GM23338 (cell line): ENCODE measurements around the gene SRF. TPM values are rescaled to one million over a fixed set of nuclear protein-coding genes. Genes with fewer than 3 reads are reported as not detected.

Experiments used
- ATAC-seq: fragments of 200-7000 bp; cut with Tn5 transposase; 3 replicates; pipeline ENCODE4 v1.9.1; 2020
- DNase-seq: peaks from one replicate; pipeline ENCODE4 v3.0.0-alpha.2; 2015; ENCODE audit warnings: low spot score
- H2AFZ ChIP-seq: fragments of 200-600 bp; sonication (generic); 2 replicates; pipeline ENCODE4 v1.8.0; 2016; ENCODE audit warnings: antibody characterized with exemption, mild to moderate bottlenecking, moderate library complexity
- H3F3A ChIP-seq: fragments of 200-600 bp; sonication (generic); replicated peaks from 2 replicates; pipeline ENCODE4 v1.8.0; 2017; ENCODE audit warnings: antibody characterized with exemption, mixed run types, low read depth
- H3K27ac ChIP-seq: fragments of 200-600 bp; sonication (generic); 2 replicates; pipeline ENCODE4 v1.6.1; 2016; ENCODE audit warnings: low read depth
- H3K27me3 ChIP-seq: fragments of 200-600 bp; sonication (generic); 2 replicates; pipeline ENCODE4 v1.8.0; 2016; ENCODE audit warnings: mild to moderate bottlenecking, mixed run types, moderate library complexity; ENCODE audit not compliant: insufficient read depth
- H3K36me3 ChIP-seq: fragments of 200-600 bp; sonication (generic); 2 replicates; pipeline ENCODE4 v1.8.0; 2016; ENCODE audit warnings: mild to moderate bottlenecking; ENCODE audit not compliant: insufficient read depth
- H3K4me1 ChIP-seq: fragments of 200-600 bp; sonication (generic); 2 replicates; pipeline ENCODE4 v1.8.0; 2016; ENCODE audit warnings: mild to moderate bottlenecking, moderate library complexity; ENCODE audit not compliant: insufficient read depth
- H3K4me2 ChIP-seq: fragments of 200-600 bp; sonication (generic); 2 replicates; pipeline ENCODE4 v1.7.1; 2017; ENCODE audit warnings: mixed run types
- H3K4me3 ChIP-seq: fragments of 200-600 bp; sonication (generic); 2 replicates; pipeline ENCODE4 v1.6.1; 2016; ENCODE audit warnings: mixed run types
- H3K79me2 ChIP-seq: fragments of 200-600 bp; sonication (generic); replicated peaks from 2 replicates; pipeline ENCODE4 v1.8.0; 2017; ENCODE audit warnings: mild to moderate bottlenecking; ENCODE audit not compliant: insufficient read depth
- H3K9me2 ChIP-seq: fragments of 200-600 bp; sonication (generic); 2 replicates; pipeline ENCODE4 v1.8.0; 2017; ENCODE audit not compliant: insufficient read depth
- H4K20me1 ChIP-seq: fragments of 200-600 bp; sonication (generic); replicated peaks from 2 replicates; pipeline ENCODE4 v1.8.0; 2017; ENCODE audit warnings: mild to moderate bottlenecking; ENCODE audit not compliant: insufficient read depth
- H3K27ac Mint-ChIP-seq: 2 replicates; pipeline ENCODE4 v1.8.0; 2020; ENCODE audit warnings: inconsistent platforms, mild to moderate bottlenecking, moderate library complexity, mixed read lengths
- H3K27me3 Mint-ChIP-seq: 3 replicates; pipeline ENCODE4 v1.8.0; 2022; ENCODE audit warnings: low read depth, mild to moderate bottlenecking, moderate library complexity, mixed read lengths, inconsistent platforms; ENCODE audit not compliant: insufficient read depth, poor library complexity
- H3K36me3 Mint-ChIP-seq: 3 replicates; pipeline ENCODE4 v1.8.0; 2021; ENCODE audit warnings: low read depth, mild to moderate bottlenecking, inconsistent platforms, moderate library complexity, mixed read lengths
- H3K4me1 Mint-ChIP-seq: 3 replicates; pipeline ENCODE4 v1.8.0; 2020; ENCODE audit warnings: mild to moderate bottlenecking, inconsistent platforms, mixed read lengths
- H3K4me3 Mint-ChIP-seq: 3 replicates; pipeline ENCODE4 v1.8.0; 2021; ENCODE audit warnings: moderate library complexity, mild to moderate bottlenecking, inconsistent platforms, mixed read lengths
- H3K9me3 Mint-ChIP-seq: 3 replicates; pipeline ENCODE4 v1.8.0; 2020; ENCODE audit warnings: moderate library complexity, mild to moderate bottlenecking, inconsistent platforms, mixed read lengths
- CTCF ChIP-seq, 2 experiments: fragments of 200-600 bp in 1 of 2; sonication (generic) in 1 of 2; conservative IDR thresholded peaks; 2 replicates each; pipeline versions ENCODE4 v1.5.1 to v1.6.1; 2016 to 2017; ENCODE audit warnings: antibody characterized with exemption in 2 of 2, low read depth in 2 of 2, mild to moderate bottlenecking in 2 of 2, moderate library complexity in 1 of 2
- EZH2 ChIP-seq: fragments of 200-600 bp; sonication (generic); IDR thresholded peaks from one replicate; pipeline ENCODE4 v1.8.0; 2017; ENCODE audit warnings: antibody characterized with exemption, mild to moderate bottlenecking, low read depth; ENCODE audit not compliant: unreplicated experiment
- EZH2phosphoT487 ChIP-seq: fragments of 200-600 bp; sonication (generic); IDR thresholded peaks from one replicate; pipeline ENCODE4 v1.8.1; 2018; ENCODE audit warnings: antibody characterized with exemption; ENCODE audit not compliant: unreplicated experiment
- NANOG ChIP-seq: IDR thresholded peaks from 2 replicates; pipeline ENCODE4 v1.6.1; 2016; ENCODE audit warnings: antibody characterized with exemption, borderline replicate concordance
- POLR2AphosphoS5 ChIP-seq: IDR thresholded peaks from 2 replicates; pipeline ENCODE4 v1.6.1; 2016; ENCODE audit warnings: antibody characterized with exemption, low read depth
- ZNF114 ChIP-seq: fragments of 250-450 bp; sonication (Bioruptor Pico); IDR thresholded peaks from 2 replicates; pipeline ENCODE4 v1.5.0; 2020; ENCODE audit warnings: mild to moderate bottlenecking, moderate library complexity
- ZNF331 ChIP-seq: fragments of 250-450 bp; sonication (Bioruptor Pico); IDR thresholded peaks from 2 replicates; pipeline ENCODE4 v1.5.0; 2020; ENCODE audit warnings: low read depth, mild to moderate bottlenecking, moderate library complexity
- ZNF462 ChIP-seq: fragments of 250-450 bp; sonication (Bioruptor Pico); IDR thresholded peaks from 2 replicates; pipeline ENCODE4 v1.5.0; 2020; ENCODE audit warnings: mild to moderate bottlenecking, moderate library complexity
- polyA plus RNA-seq: library from polyadenylated mRNA; unstranded; fragments of >200 nt; fragmentation: Nextera tagmentation; extraction: Ambion mirVana; gene quantifications from 2 replicates; pipeline ENCODE4 v1.2.1, GENCODE V29; 2016
- total RNA-seq: library from RNA; depleted of rRNA; stranded (reverse); fragments of >200 nt; shearing (Covaris generic); gene quantifications from 2 replicates; pipeline ENCODE4 v1.2.3, GENCODE V29; 2014

SRF gene
- total and polyA plus RNA-seq, 2 experiments from 2014 or later: 9.9 to 54.9 TPM

GRCh38 chr6:43180058-43180457 is 9.0 kb downstream of the SRF start (continued):
- TF ChIP-seq ZNF462: no peak
- no peak for TF ChIP-seq ZNF331 (CRISPR knock-in tag)
- TF ChIP-seq EZH2phosphoT487: no peak
- TF ChIP-seq CTCF (conservative IDR thresholded peaks at IDR 0.05; ENCODE audit: low read depth in 2 of 2): no peak
- TF ChIP-seq NANOG: no peak
- no peak for TF ChIP-seq POLR2AphosphoS5

- H3K27ac ChIP-seq: peak overlapping the region; percentile 55; the same call in 1 of the 2 replicates
- DNase-seq: peak; percentile 49
- H3K36me3 Mint-ChIP-seq: peaks cover 35% of the 10 kb centered on the region
- no peaks in the 10 kb centered on the region for H3K9me3 Mint-ChIP-seq
- H3K4me3 Mint-ChIP-seq: peak overlapping the region; percentile 87
- H3K27me3 ChIP-seq: no peaks in the 10 kb centered on the region
- 0 out of 2 replicates have a peak, but pooled peaks cover 5% of the 10 kb centered on the region for H3F3A ChIP-seq
- peak; percentile 8 for ATAC-seq
- H2AFZ ChIP-seq: no peak overlapping the region
- peaks cover 17% of the 10 kb centered on the region; the same call in 1 of the 2 replicates for H3K4me1 ChIP-seq
- H3K4me1 Mint-ChIP-seq: peaks cover 20% of the 10 kb centered on the region
- peak overlapping the region; percentile 65 for H3K4me3 ChIP-seq
- H3K9me2 ChIP-seq: no peaks in the 10 kb centered on the region
- H3K27me3 Mint-ChIP-seq: peaks cover 24% of the 10 kb centered on the region
- H3K79me2 ChIP-seq: no peaks in the 10 kb centered on the region
- peaks cover 6% of the 10 kb centered on the region; the same call in 1 of the 2 replicates for H4K20me1 ChIP-seq
- H3K27ac Mint-ChIP-seq: peak overlapping the region; percentile 91
- peak overlapping the region; percentile 85 for H3K4me2 ChIP-seq
- H3K36me3 ChIP-seq: peaks cover 17% of the 10 kb centered on the region
- TF ChIP-seq ZNF114 (CRISPR knock-in tag): no peak
- no peak for TF ChIP-seq ZNF331 (CRISPR knock-in tag)
- no peak for TF ChIP-seq ZNF462
- no peak for TF ChIP-seq EZH2phosphoT487
- TF ChIP-seq EZH2: no peak
Observed at GRCh38 chr6:43180985-43181384, 9.9 kb downstream of the SRF start.
